Left cardiac atrium (tissue), 4 donors: ENCODE measurements around the gene KRTAP5-1. TPM values are rescaled to one million over a fixed set of nuclear protein-coding genes. Genes with fewer than 3 reads are reported as not detected.

Experiments
- ATAC-seq, 2 donors: fragments of 200-7000 bp; cut with Tn5 transposase; one replicate each; pipeline ENCODE4 v1.9.1; 2020; ENCODE audit warnings: mild to moderate bottlenecking in 2 of 2, moderate library complexity in 2 of 2
- DNase-seq: peaks from one replicate; pipeline ENCODE4 v3.0.0-alpha.2; 2020
- intact Hi-C, 2 donors: fragments of 100-400 bp; cut with DNase I; formaldehyde crosslinking; loops; one replicate each; pipeline versions ENCODE4 v1.14.1 to v1.15.1; 2022 to 2023
- total RNA-seq, 2 donors: library from RNA; stranded (reverse); fragmentation: NEBNext Ultra II Directional; extraction: Animal tissue kit (Norgen Biotek cat#: 25700); gene quantifications; one replicate each; pipeline ENCODE4 v1.2.1, GENCODE V29; 2021
- donor health status: DM: no; HTN: yes; CAD: no.
- donor health status: DM: no; HTN: yes; CAD: no; lungs with severe emphysema.
- donor health status: DM: yes; HTN: yes; CAD: no.
- donor health status: Dilated cardiomyopathy.

The KRTAP5-1 gene
- total RNA-seq, 2 donors from 2014 or later = not detected

GRCh38 chr11:1574238-1574932 lies 10.7 kb downstream of the KRTAP5-1 start:
- intact Hi-C loops = no loop called here
- ATAC-seq (peak; percentile 55 to 62), DNase-seq (peak; percentile 62)

GRCh38 chr11:1573903-1574237 lies 11.2 kb downstream of the KRTAP5-1 start:
- DNase-seq (no peak), ATAC-seq (peak; percentile 9 to 12)
- intact Hi-C loops = no loop called here

- intact Hi-C loops = no loop called here
- ATAC-seq (peak in 1 of 2 donors; percentile 1), DNase-seq (peak; percentile 39)
Measured at GRCh38 chr11:1573077-1573902, 11.8 kb downstream of the KRTAP5-1 start.

GRCh38 chr11:1572197-1573076 lies 12.6 kb downstream of the KRTAP5-1 start, which contains the start of gene DUSP8:
TSS of gene DUSP8 (minus strand) at chr11:1572271. CDS start at chr11:1565826, 6,445 bp downstream.
- intact Hi-C loops = no loop called here
- ATAC-seq (peak; percentile 77 to 85), DNase-seq (peak; percentile 95)

- ATAC-seq = no peak
- intact Hi-C loops = no loop called here
Measured at GRCh38 chr11:1571760-1572196, 13.3 kb downstream of the KRTAP5-1 start.

GRCh38 chr11:1570896-1571759 lies 14.0 kb downstream of the KRTAP5-1 start:
- ATAC-seq (peak in 1 of 2 donors; percentile 0), DNase-seq (peak; percentile 34)
- intact Hi-C loops = no loop called here

More at GRCh38 chr11:1571760-1572196, 13.3 kb downstream of the KRTAP5-1 start:
- DNase-seq = no peak

GRCh38 chr11:1570531-1570895 lies 14.6 kb downstream of the KRTAP5-1 start:
- DNase-seq (no peak), ATAC-seq (no peak)
- intact Hi-C loops = no loop called here

- no peak for DNase-seq
- no peak for ATAC-seq
- intact Hi-C loops = no loop called here
Measured at GRCh38 chr11:1570001-1570453, 15.1 kb downstream of the KRTAP5-1 start.

GRCh38 chr11:1569251-1569780 lies 15.8 kb downstream of the KRTAP5-1 start:
- DNase-seq = no peak
- intact Hi-C loops = no loop called here
- ATAC-seq = no peak

- DNase-seq (peak; percentile 31), ATAC-seq (no peak)
- intact Hi-C loops = no loop called here
Measured at GRCh38 chr11:1568441-1568911, 16.6 kb downstream of the KRTAP5-1 start.

- intact Hi-C loops = no loop called here
- DNase-seq = no peak
- no peak for ATAC-seq
Measured at GRCh38 chr11:1567721-1568100, 17.4 kb downstream of the KRTAP5-1 start.

- ATAC-seq (no peak), DNase-seq (no peak)
- intact Hi-C loops = no loop called here
Measured at GRCh38 chr11:1567052-1567720, 17.9 kb downstream of the KRTAP5-1 start.

- intact Hi-C loops = no loop called here
- DNase-seq (no peak), ATAC-seq (no peak)
Measured at GRCh38 chr11:1566381-1567051, 18.6 kb downstream of the KRTAP5-1 start.

GRCh38 chr11:1565904-1566247 lies 19.2 kb downstream of the KRTAP5-1 start:
- intact Hi-C loops = no loop called here
- DNase-seq (no peak), ATAC-seq (no peak)

- intact Hi-C loops = no loop called here
- no peak for ATAC-seq
- DNase-seq = peak; percentile 24
Measured at GRCh38 chr11:1565173-1565903, 19.7 kb downstream of the KRTAP5-1 start.

- peak; percentile 80 for DNase-seq
- intact Hi-C loops = no loop called here
- ATAC-seq = peak; percentile 32 to 70
Measured at GRCh38 chr11:1564535-1565172, 20.4 kb downstream of the KRTAP5-1 start.
